DND-41 (cell line): ENCODE measurements around the gene ANKAR.

Experiments
- ATAC-seq: fragments of 200-7000 bp; cut with Tn5 transposase; 3 replicates; pipeline ENCODE4 v1.9.1; 2021; ENCODE audit warnings: low read depth; ENCODE audit not compliant: insufficient read depth
- DNase-seq: peaks from one replicate; pipeline ENCODE4 v3.0.0-alpha.2; 2020
- H2AFZ ChIP-seq: 2 replicates; pipeline ENCODE4 v1.6.0; 2012; ENCODE audit warnings: low read depth, low read length
- H3K27ac ChIP-seq: 2 replicates; pipeline ENCODE4 v1.5.1; 2012; ENCODE audit warnings: low read length, inconsistent platforms
- H3K27me3 ChIP-seq: fragments of 200-600 bp; sonication (generic); 2 replicates; pipeline ENCODE4 v1.6.0; 2012; ENCODE audit warnings: low read length, mild to moderate bottlenecking, inconsistent platforms; ENCODE audit not compliant: insufficient read depth, poor library complexity
- H3K36me3 ChIP-seq: 2 replicates; pipeline ENCODE4 v1.5.1; 2012; ENCODE audit warnings: low read length, inconsistent platforms; ENCODE audit not compliant: insufficient read depth
- H3K4me1 ChIP-seq: 2 replicates; pipeline ENCODE4 v1.5.1; 2012; ENCODE audit warnings: mild to moderate bottlenecking, low read length; ENCODE audit not compliant: insufficient read depth
- H3K4me2 ChIP-seq: 2 replicates; pipeline ENCODE4 v1.6.0; 2012; ENCODE audit warnings: mild to moderate bottlenecking, moderate library complexity, low read length, inconsistent platforms; ENCODE audit not compliant: insufficient read depth
- H3K4me3 ChIP-seq, 2 experiments: fragments of 200-600 bp in 1 of 2; shearing (Covaris generic) in 1 of 2; 2 replicates each; pipeline ENCODE4 v1.5.1; 2012 to 2016; ENCODE audit warnings: inconsistent platforms in 2 of 2, low read length in 2 of 2, mild to moderate bottlenecking in 2 of 2, low read depth in 1 of 2, moderate library complexity in 1 of 2
- H3K79me2 ChIP-seq: 2 replicates; pipeline ENCODE4 v1.6.0; 2012; ENCODE audit warnings: low read length, inconsistent platforms; ENCODE audit not compliant: insufficient read depth
- H3K9ac ChIP-seq: 2 replicates; pipeline ENCODE4 v1.6.0; 2012; ENCODE audit warnings: low read depth, mild to moderate bottlenecking, inconsistent platforms, low read length, moderate library complexity
- H3K9me3 ChIP-seq: 2 replicates; pipeline ENCODE4 v1.5.1; 2012; ENCODE audit warnings: low read length, moderate library complexity, mild to moderate bottlenecking, inconsistent platforms; ENCODE audit not compliant: insufficient read depth, severe bottlenecking
- H4K20me1 ChIP-seq: 2 replicates; pipeline ENCODE4 v1.6.0; 2012; ENCODE audit warnings: low read length; ENCODE audit not compliant: insufficient read depth
- EZH2 ChIP-seq: IDR thresholded peaks from 3 replicates; pipeline ENCODE4 v1.6.1; 2012; ENCODE audit warnings: borderline replicate concordance, low read depth, mild to moderate bottlenecking, moderate library complexity, low read length, inconsistent platforms; ENCODE audit not compliant: severe bottlenecking
- TF ChIP-seq, protein P1 (sequence below): IDR thresholded peaks from 2 replicates; pipeline ENCODE4 v1.5.1; 2012; ENCODE audit warnings: borderline replicate concordance, low read length, moderate library complexity, mild to moderate bottlenecking; ENCODE audit not compliant: poor library complexity, severe bottlenecking; ENCODE audit errors: extremely low read depth

ANKAR gene

DNA sequence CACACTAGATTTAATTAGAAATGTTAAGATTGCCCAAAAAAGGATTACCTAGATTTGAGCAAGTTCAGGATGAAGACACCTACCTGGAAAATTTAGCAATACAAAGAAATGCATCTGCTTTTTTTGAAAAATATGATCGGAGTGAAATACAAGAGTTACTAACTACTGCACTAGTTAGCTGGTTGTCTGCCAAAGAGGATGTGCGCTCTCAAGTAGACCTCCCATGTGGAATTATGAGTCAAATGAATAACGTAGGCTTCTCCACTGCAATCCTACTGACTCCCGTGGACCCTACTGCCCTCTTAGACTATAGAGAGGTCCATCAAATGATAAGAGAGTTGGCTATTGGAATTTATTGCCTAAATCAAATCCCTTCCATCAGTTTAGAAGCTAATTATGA lies 2.0 kb downstream of the ANKAR start:
- TF ChIP-seq EZH2, result no peak
- TF ChIP-seq, protein P1, sequence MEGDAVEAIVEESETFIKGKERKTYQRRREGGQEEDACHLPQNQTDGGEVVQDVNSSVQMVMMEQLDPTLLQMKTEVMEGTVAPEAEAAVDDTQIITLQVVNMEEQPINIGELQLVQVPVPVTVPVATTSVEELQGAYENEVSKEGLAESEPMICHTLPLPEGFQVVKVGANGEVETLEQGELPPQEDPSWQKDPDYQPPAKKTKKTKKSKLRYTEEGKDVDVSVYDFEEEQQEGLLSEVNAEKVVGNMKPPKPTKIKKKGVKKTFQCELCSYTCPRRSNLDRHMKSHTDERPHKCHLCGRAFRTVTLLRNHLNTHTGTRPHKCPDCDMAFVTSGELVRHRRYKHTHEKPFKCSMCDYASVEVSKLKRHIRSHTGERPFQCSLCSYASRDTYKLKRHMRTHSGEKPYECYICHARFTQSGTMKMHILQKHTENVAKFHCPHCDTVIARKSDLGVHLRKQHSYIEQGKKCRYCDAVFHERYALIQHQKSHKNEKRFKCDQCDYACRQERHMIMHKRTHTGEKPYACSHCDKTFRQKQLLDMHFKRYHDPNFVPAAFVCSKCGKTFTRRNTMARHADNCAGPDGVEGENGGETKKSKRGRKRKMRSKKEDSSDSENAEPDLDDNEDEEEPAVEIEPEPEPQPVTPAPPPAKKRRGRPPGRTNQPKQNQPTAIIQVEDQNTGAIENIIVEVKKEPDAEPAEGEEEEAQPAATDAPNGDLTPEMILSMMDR, result no peak
- Histone ChIP-seq H3K4me1 (no peaks in the 10 kb centered on the region), H3K27ac (no peak overlapping the region), H3K4me3 (no peak overlapping the region), H3K79me2 (no peaks in the 10 kb centered on the region; the same call in 1 of the 2 replicates), H3K27me3 (no peaks in the 10 kb centered on the region), H3K4me2 (no peak overlapping the region), H2AFZ (no peak overlapping the region), H4K20me1 (no peaks in the 10 kb centered on the region), H3K9ac (no peak overlapping the region), H3K9me3 (no peaks in the 10 kb centered on the region), H3K36me3 (peaks cover 58% of the 10 kb centered on the region)
- ATAC-seq (no peak), DNase-seq (no peak)

DNA sequence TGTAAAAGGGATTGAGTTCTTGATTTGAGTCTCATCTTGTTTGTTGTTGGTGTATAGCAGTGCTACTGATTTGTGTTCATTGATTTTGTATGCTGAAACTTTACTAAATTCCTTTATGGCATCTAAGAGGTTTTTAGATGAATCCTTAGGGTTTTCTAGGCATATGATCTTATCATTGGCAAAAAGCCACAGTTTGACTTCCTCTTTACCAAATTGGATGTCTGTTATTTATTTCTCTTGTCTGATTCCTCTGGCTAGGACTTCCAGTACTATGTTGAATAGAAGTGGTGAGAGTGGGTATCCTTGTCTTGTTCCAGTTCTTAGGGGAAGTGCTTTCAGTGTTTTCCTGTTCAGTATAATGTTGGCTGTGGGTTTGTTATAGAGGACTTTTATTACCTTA lies 4.8 kb downstream of the ANKAR start:
- no peak for TF ChIP-seq EZH2
- TF ChIP-seq, protein P1, result no peak
- Histone ChIP-seq H3K79me2 (no peaks in the 10 kb centered on the region; the same call in 1 of the 2 replicates), H3K36me3 (peaks cover 34% of the 10 kb centered on the region), H3K9ac (no peak overlapping the region), H3K4me3 (no peak overlapping the region), H3K27me3 (no peaks in the 10 kb centered on the region), H4K20me1 (no peaks in the 10 kb centered on the region), H3K4me2 (no peak overlapping the region), H3K9me3 (no peaks in the 10 kb centered on the region), H3K4me1 (no peaks in the 10 kb centered on the region), H2AFZ (no peak overlapping the region), H3K27ac (no peak overlapping the region)
- ATAC-seq (no peak), DNase-seq (no peak)

DNA sequence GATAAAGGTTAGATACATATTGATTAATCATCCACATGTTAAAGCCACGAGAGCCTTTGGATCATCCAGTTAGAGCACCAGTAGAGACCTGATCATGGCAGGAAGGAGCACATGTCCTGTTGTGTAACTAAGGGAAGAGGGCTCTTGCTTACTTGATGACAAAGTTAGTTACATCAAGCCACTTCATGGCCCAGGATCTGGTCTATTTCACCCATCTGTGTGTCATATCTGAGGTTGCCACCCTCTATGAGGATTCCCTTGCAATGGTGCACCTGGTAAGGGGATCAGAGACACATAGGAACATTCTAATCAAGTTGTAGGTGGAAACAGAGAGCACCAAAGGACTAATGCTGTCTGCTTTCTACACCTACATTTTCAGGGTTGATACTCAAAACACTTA lies 6.7 kb downstream of the ANKAR start:
- no peak overlapping the region for H3K4me3 ChIP-seq
- peaks cover 20% of the 10 kb centered on the region; the same call in 1 of the 2 replicates for H3K36me3 ChIP-seq
- H3K79me2 ChIP-seq, result no peaks in the 10 kb centered on the region; the same call in 1 of the 2 replicates
- H3K27ac ChIP-seq, result no peak overlapping the region
- peaks cover 12% of the 10 kb centered on the region for H3K4me1 ChIP-seq
- no peak overlapping the region for H3K9ac ChIP-seq
- TF ChIP-seq, protein P1, result no peak
- no peak for TF ChIP-seq EZH2
- H2AFZ ChIP-seq, result no peak overlapping the region
- no peak for DNase-seq
- H3K9me3 ChIP-seq, result no peaks in the 10 kb centered on the region
- ATAC-seq, result no peak
- no peaks in the 10 kb centered on the region for H4K20me1 ChIP-seq
- no peaks in the 10 kb centered on the region for H3K27me3 ChIP-seq
- no peak overlapping the region for H3K4me2 ChIP-seq

DNA sequence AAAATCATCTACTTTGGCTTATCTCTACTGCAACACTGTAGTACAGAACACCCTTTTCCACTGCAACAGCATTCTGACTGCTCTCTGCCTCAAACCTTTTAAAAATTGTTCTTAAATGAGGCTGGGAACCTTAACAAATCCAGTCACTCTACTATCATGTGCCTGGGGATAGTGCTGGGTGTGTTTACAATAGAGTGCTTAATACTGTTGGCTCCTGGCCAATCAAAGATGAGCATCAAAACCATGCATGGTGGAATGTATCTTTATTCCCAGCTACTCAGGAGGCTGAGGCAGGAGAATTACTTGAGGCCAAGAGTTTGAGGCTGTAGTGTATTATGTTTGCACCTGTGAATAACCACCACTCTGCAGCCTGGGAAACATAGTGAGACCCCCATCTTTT lies 7.4 kb downstream of the ANKAR start:
- DNase-seq (no peak), ATAC-seq (no peak)
- H3K27ac ChIP-seq, result no peak overlapping the region
- peaks cover 15% of the 10 kb centered on the region; the same call in 1 of the 2 replicates for H3K36me3 ChIP-seq
- no peak overlapping the region for H3K4me3 ChIP-seq
- no peaks in the 10 kb centered on the region for H4K20me1 ChIP-seq
- TF ChIP-seq EZH2, result no peak
- TF ChIP-seq, protein P1, result no peak
- H3K9ac ChIP-seq, result no peak overlapping the region
- H3K4me2 ChIP-seq, result no peak overlapping the region
- H3K79me2 ChIP-seq, result no peaks in the 10 kb centered on the region; the same call in 1 of the 2 replicates
- peaks cover 15% of the 10 kb centered on the region for H3K4me1 ChIP-seq
- H3K27me3 ChIP-seq, result no peaks in the 10 kb centered on the region
- H2AFZ ChIP-seq, result no peak overlapping the region
- H3K9me3 ChIP-seq, result no peaks in the 10 kb centered on the region
